HG02763 (cell line): ENCODE measurements around the gene PCDH9.

ENCODE experiments used
- ATAC-seq: cut with Tn5 transposase; IDR thresholded peaks from one replicate; pipeline ENCODE4 v1.9.1; 2021; ENCODE audit warnings: mild to moderate bottlenecking, moderate library complexity; ENCODE audit not compliant: unreplicated experiment

The PCDH9 gene

GRCh38 chr13:66509175-66509574 is 721.0 kb downstream of the PCDH9 start:
- no peak for ATAC-seq

- ATAC-seq = no peak
Measured at GRCh38 chr13:66508153-66508909, 721.8 kb downstream of the PCDH9 start.

GRCh38 chr13:66506979-66507378 is 723.2 kb downstream of the PCDH9 start:
- ATAC-seq = no peak

GRCh38 chr13:66506051-66506777 is 723.9 kb downstream of the PCDH9 start:
- ATAC-seq = no peak

GRCh38 chr13:66503890-66504289 is 726.2 kb downstream of the PCDH9 start:
- no peak for ATAC-seq

GRCh38 chr13:66501181-66501580 is 729.0 kb downstream of the PCDH9 start:
- no peak for ATAC-seq

- ATAC-seq = no peak
Measured at GRCh38 chr13:66492479-66492878, 737.7 kb downstream of the PCDH9 start.

- no peak for ATAC-seq
Measured at GRCh38 chr13:66491251-66491650, 738.9 kb downstream of the PCDH9 start.

GRCh38 chr13:66489586-66489985 is 740.5 kb downstream of the PCDH9 start:
- ATAC-seq = no peak

- no peak for ATAC-seq
Measured at GRCh38 chr13:66489172-66489571, 741.0 kb downstream of the PCDH9 start.

GRCh38 chr13:66483712-66484111 is 746.4 kb downstream of the PCDH9 start:
- no peak for ATAC-seq

- ATAC-seq = no peak
Measured at GRCh38 chr13:66482836-66483235, 747.3 kb downstream of the PCDH9 start.

- no peak for ATAC-seq
Measured at GRCh38 chr13:66477816-66478215, 752.3 kb downstream of the PCDH9 start.

- ATAC-seq = no peak
Measured at GRCh38 chr13:66475061-66475460, 755.1 kb downstream of the PCDH9 start.

- no peak for ATAC-seq
Measured at GRCh38 chr13:66469745-66470144, 760.4 kb downstream of the PCDH9 start.

- ATAC-seq = no peak
Measured at GRCh38 chr13:66468656-66469055, 761.5 kb downstream of the PCDH9 start.

GRCh38 chr13:66462187-66462586 is 767.9 kb downstream of the PCDH9 start:
- no peak for ATAC-seq

- no peak for ATAC-seq
Measured at GRCh38 chr13:66461021-66461420, 769.1 kb downstream of the PCDH9 start.

- ATAC-seq = no peak
Measured at GRCh38 chr13:66459634-66460033, 770.5 kb downstream of the PCDH9 start.

GRCh38 chr13:66459143-66459542 is 771.0 kb downstream of the PCDH9 start:
- ATAC-seq = no peak

GRCh38 chr13:66446413-66446812 is 783.7 kb downstream of the PCDH9 start:
- ATAC-seq = no peak

GRCh38 chr13:66443926-66444325 is 786.2 kb downstream of the PCDH9 start:
- ATAC-seq = no peak
